Stimulated activated CD8-positive, alpha-beta memory T cell treated with anti-CD3 and anti-CD28 coated beads, Interleukin-7, amount 100 ng/mL, for 24 hours (primary cell): ENCODE data around the gene VIPR2.

ENCODE experiments used
- DNase-seq: peaks from one replicate; pipeline ENCODE4 v3.0.0-alpha.2; 2020; ENCODE audit warnings: low read depth

Gene VIPR2

GRCh38 chr7:159157714-159158113 lies 13.0 kb upstream of the VIPR2 start:
- no peak for DNase-seq

GRCh38 chr7:159156436-159157245 lies 12.0 kb upstream of the VIPR2 start:
- DNase-seq = no peak

- no peak for DNase-seq
Observed at GRCh38 chr7:159155410-159155809, 10.7 kb upstream of the VIPR2 start.

GRCh38 chr7:159154243-159154642 lies 9.6 kb upstream of the VIPR2 start:
- DNase-seq = no peak

GRCh38 chr7:159153511-159153910 lies 8.8 kb upstream of the VIPR2 start:
- no peak for DNase-seq

- DNase-seq = no peak
Observed at GRCh38 chr7:159152816-159153215, 8.1 kb upstream of the VIPR2 start.

GRCh38 chr7:159151231-159151630 lies 6.6 kb upstream of the VIPR2 start:
- DNase-seq = no peak

GRCh38 chr7:159149488-159149887 lies 4.8 kb upstream of the VIPR2 start:
- no peak for DNase-seq

- no peak for DNase-seq
Observed at GRCh38 chr7:159148430-159149395, 4.0 kb upstream of the VIPR2 start.

- no peak for DNase-seq
Observed at GRCh38 chr7:159147687-159148086, 3.0 kb upstream of the VIPR2 start.

- DNase-seq = no peak
Observed at GRCh38 chr7:159147246-159147645, 2.6 kb upstream of the VIPR2 start.

GRCh38 chr7:159146084-159146858 lies 1.6 kb upstream of the VIPR2 start:
- DNase-seq = no peak

- no peak for DNase-seq
Observed at GRCh38 chr7:159145490-159145855, 806 bp upstream of the VIPR2 start.

- no peak for DNase-seq
Observed at GRCh38 chr7:159143780-159144757, 598 bp downstream of the VIPR2 start.

- DNase-seq = no peak
Observed at GRCh38 chr7:159142730-159143129, 1.9 kb downstream of the VIPR2 start.

- no peak for DNase-seq
Observed at GRCh38 chr7:159142199-159142598, 2.5 kb downstream of the VIPR2 start.

- DNase-seq = no peak
Observed at GRCh38 chr7:159141660-159142059, 3.0 kb downstream of the VIPR2 start.

- DNase-seq = no peak
Observed at GRCh38 chr7:159141167-159141566, 3.5 kb downstream of the VIPR2 start.

- DNase-seq = no peak
Observed at GRCh38 chr7:159140170-159140910, 4.3 kb downstream of the VIPR2 start.

- no peak for DNase-seq
Observed at GRCh38 chr7:159139639-159140038, 5.0 kb downstream of the VIPR2 start.
